GM18498 (cell line): Measurements from ENCODE around the gene AIMP2.
A peak's percentile ranks its signal among the peaks of the same experiment; 100 is the strongest.
"Not testable (repeated sequence)": the region's sequence is repeated elsewhere in the genome, so short reads cannot be mapped to it uniquely, and the experiment has no call there.

Experiments used
- ATAC-seq: cut with Tn5 transposase; IDR thresholded peaks from one replicate; pipeline ENCODE4 v1.9.1; 2021; ENCODE audit warnings: mild to moderate bottlenecking, moderate library complexity; ENCODE audit not compliant: unreplicated experiment

The AIMP2 gene

DNA sequence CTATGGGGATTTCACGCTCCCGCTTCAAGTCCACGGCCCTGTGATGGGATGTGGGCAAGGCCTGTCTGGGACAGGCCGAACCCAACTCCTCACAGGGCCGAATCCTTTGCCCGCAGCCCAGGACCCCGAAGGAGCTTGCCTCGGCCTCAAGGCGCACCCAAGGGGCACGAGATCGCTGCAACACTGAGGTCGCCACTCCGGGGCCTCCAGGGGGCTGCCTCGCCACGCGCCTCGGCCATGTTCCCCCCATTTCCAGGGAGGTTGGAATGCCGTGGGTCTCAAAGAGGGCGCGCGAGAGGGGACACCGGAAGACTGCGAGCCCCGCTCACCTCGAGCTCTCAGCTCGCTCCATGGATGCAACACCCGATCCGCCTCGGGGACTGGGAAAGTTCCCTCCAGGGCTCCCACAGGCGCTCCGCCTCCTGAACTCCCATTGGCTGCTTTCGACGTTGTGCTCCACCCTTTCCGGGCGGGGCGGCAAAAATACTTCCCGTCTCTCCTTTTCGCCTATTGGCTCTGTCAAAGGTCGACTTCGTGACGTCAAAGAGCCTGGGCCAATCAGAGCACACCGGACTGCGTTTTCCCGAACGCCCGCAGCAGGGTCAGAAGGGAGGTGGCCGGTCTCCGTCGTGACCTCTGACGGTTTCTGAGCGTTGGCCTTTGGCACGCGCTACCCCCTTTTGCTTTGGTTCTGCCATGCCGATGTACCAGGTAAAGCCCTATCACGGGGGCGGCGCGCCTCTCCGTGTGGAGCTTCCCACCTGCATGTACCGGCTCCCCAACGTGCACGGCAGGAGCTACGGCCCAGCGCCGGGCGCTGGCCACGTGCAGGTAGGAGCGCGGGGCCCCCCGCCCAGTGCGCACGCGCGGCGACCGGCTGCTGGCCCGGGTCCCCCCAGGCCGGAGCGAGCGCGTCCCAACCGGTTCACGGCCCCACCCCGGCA, at the start of gene AIMP2, which contains the start of gene PMS2:
AIMP2 (plus strand) TSS at position 605 of the 944 bp plus-strand sequence; CDS start at position 697, 92 bp downstream.
PMS2 (minus strand) TSS at position 382 of the 944 bp plus-strand sequence; CDS start at position 352, 30 bp downstream.
- peak; percentile 92 for ATAC-seq

DNA sequence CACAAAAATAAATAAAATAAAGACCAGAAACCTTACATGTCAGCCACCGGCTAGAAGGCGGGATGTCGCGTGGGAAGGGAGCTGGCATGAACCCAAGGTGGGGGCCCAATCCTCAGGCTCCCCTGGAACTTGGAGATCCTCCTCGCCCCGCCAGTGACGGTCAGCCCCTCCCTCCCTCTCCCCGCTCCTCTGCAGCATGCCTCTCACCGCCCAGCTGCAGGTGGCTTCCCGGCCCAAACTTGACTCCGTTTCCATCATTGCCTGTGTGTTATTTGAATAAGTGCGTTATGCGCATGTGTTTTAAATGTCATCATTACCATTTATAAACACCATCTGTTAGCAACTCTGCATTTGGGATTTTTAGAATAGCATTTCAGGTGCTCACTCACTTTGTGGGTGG, 45.9 kb upstream of the AIMP2 start:
- not testable (repeated sequence) for ATAC-seq

DNA sequence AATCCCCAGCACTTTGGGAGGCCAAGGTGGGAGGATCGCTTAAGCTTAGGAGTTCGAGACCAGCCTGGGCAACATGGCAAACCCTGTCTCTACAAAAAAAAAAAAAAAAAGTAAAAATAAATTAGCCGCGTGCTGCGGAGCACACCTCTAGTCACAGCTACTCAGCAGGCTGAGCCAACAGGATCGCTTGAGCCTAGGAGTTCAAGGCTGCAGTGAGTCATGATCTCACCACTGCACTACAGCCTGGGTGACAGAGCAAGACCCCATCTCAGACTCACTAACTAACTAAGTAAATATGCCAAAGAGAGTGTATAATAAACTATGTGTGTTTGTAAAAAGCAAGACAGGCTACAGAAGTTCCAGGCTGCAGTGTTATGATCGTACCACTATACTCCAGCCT, 45.3 kb upstream of the AIMP2 start:
- ATAC-seq: not testable (repeated sequence)

DNA sequence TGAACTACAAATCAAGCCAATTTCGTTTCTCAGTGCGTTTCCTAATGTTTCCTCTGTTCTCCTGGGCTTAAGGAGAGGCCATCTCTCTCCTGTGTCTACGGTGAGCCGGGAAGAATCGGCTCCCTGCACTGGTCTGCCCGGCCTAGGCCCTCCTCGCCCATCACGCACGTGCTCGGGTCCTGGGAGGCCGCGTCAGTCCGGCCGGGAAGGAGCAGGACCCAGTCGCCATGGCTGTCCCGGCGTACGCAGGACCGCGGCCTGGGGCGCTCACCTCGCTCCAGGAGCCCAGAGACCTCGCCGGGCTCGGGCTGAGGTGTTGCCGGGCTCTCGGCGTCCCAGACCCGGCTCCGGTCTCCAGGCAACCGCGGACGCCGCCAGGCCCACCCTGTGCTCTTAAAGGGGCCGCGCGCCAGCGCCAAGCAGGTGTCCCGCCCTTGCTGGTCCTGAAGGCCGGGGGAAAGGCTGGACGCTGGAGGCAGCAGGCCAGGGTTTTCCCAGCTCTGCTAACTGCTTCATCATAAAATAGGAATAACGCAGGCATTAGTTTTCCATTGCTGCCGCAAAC, 38.6 kb upstream of the AIMP2 start, which contains the start of gene RSPH10B:
RSPH10B (minus strand) TSS at position 343 of the 565 bp plus-strand sequence. CDS start 3,573 bp downstream, outside the sequence.
- not testable (repeated sequence) for ATAC-seq

DNA sequence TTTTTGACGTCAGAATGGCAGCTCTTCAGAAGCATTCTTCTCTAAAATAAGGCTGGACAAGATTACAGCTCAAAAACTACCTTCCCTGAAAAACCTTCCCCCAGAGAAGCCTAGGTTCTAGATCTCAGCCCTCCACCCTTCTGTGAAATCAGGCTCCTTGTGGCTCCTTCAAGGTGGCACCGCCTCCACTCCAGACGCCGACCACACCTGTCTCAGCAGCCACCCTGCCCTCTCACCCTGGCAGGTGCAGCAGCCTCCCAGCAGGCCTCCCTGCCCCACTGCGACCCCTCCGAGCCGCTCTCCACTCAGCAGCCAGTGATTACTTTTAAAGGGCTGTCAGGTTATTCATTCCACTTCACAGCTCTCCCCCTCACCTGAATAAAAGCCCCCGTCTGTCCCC, 35.5 kb upstream of the AIMP2 start:
- ATAC-seq: not testable (repeated sequence)

DNA sequence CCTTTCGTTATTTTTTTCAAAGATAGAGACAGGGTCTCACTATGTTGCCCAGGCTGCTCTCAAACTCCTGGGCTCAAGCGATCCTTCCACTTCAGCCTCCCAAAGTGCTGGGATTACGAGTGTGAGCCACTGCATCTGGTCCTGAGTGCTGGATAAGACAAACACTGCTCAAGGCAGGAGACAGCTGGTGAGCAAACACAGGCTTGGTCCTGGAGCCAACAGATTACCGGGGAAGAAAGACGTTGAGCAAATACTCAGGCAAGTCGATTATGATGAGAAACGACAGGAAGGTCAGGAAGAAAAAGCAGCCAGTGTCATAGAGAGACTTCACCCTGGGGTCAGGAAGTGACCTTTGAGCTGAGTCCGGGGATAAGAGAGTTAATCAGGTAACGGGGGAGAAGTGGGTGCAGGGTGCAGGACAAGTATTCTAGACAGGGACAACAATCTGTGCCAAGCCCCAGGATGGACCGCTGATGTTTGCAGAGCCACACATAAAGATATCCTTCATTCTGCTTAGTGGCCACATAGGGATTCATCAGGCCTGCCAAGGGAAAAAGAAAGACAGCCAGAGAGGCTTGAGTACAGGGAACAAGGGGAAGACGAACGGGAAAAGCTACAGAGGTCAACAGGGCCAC, 29.3 kb upstream of the AIMP2 start:
- ATAC-seq: not testable (repeated sequence)

- ATAC-seq: not testable (repeated sequence)
Observed at GRCh38 chr7:5987061-5987460, 22.0 kb upstream of the AIMP2 start.

GRCh38 chr7:5997210-5997808, 11.8 kb upstream of the AIMP2 start:
- ATAC-seq: no peak

- no peak for ATAC-seq
Observed at GRCh38 chr7:6007386-6007785, 1.7 kb upstream of the AIMP2 start.

DNA sequence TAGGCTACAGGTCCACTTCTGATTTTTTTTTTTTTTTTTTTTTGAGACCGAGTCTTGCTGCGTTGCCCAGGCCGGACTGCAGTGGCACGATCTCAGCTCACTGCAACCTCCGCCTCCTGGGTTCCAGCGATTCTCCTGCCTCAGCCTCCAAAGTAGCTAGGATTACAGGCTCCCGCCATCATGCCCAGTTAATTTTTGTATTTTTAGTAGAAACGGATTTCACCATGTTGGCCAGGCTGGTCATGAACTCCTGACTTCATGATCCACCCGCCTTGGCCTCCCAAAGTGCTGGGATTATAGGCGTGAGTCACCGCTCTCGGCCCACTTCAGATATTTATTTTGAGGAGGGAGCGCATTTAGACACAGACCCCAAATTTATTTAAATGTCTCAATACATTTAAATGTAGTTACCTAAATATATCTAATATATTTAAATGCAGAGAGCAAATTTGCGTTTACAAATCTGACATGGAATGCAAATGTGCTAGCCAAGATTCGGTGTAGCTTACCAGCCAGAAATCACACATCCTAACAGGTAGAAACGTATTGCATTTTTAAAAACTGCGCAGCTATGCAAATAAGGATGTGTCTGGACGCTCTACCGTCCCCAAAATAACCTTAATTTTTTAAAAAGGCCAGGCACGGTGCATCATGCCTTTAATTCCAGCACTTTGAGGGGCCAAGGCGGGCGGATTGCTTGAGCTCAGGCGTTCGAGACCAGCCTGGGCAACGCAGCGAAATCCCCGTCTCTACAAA, 1.1 kb upstream of the AIMP2 start:
- not testable (repeated sequence) for ATAC-seq

DNA sequence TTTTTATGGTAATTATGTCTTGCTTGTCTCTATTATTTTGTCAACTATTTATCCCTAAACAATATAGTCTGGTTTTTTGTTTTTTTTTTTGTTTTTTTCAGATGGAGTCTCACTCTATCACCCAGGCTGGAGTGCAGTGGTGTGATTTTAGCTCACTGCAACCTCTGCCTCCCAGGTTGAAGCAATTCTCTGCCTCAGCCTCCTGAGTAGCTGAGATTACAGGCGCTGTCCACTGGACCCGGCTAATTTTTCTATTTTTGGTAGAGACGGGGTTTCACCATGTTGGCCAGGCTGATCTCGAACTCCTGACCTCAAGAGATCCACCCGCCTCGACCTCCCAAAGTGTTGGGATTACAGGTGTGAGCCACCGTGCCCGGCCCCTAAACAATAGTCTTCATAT, 1.3 kb downstream of the AIMP2 start:
- ATAC-seq: not testable (repeated sequence)

DNA sequence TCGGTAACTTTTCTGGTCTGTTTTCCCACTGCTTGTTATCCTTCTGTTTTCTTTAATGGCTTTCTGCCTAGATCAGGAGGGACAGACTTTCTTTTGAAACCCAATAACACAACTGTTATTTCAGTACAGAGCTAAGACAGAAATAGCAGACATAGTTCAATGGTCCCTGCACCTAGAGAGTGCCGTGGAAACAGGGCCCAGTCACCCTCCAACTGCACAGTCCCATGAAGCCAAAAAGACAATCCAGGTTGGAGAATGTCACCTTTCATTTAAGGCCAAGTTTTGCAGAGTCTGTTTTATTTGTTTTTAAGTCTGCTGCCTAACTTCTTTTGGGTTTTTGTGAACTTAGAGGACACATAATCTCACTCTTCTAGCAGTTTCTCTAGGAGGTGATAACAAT, 2.5 kb downstream of the AIMP2 start:
- ATAC-seq: no peak

GRCh38 chr7:6012355-6013104, 3.5 kb downstream of the AIMP2 start:
- no peak for ATAC-seq

DNA sequence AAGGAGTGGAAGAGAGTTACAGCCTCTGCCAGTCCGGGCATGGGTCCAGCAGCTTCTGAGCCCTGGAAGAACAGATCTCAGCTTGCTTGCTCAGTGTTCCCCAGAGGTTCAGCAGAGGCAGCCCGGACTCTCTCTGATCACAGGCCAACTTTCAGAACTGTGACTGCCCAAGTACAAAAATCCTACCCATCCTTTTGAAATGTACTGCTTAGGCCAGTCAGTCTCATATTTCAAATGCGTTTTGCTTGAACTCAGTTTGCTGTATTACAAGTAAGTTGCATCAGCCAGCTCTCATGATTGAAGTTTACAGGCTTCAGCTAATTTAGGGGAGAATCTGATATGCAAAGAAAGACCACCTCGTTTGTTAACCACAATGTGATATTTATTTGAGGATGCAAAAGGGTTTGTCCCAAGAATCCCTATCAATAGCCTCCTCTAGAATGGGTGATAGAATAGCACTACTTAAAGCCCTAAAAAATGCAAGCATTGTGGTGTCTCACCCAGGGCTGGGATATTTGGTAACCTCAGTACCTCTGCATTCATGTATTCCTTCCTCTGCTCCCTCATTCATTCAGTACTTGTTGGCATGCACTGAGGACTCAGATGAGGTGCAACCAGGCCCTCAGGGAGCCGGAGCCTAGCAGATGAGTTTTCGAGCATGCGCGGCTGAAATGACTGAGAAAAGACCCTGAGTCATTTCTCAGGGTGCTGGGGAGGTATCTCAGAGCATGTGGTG, 7.0 kb downstream of the AIMP2 start:
- no peak for ATAC-seq

GRCh38 chr7:6016653-6016966, 7.5 kb downstream of the AIMP2 start:
- ATAC-seq: no peak

GRCh38 chr7:6020371-6021286, 11.6 kb downstream of the AIMP2 start:
- ATAC-seq: no peak

DNA sequence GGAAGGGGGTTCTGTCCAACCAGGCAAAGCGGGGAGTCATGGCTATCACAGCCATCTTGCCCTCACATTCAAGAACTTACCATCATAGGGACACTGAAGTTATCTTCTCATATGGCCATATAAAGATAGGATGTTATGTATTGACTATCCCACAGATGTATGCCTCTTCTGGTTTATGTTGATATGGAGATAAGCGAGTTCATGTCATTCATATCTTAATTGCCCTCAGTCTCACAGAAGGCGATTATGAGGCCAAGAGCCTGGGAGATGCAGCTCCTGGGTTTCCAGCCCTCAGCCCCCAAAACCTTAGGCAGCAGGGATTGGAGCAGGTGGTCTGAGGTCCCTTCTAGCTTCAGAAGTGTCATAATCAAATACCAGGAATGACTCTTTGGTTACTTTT, 13.6 kb downstream of the AIMP2 start:
- no peak for ATAC-seq

- ATAC-seq: no peak
Observed at GRCh38 chr7:6023974-6024435, 14.9 kb downstream of the AIMP2 start.
